Measurements from ENCODE around the gene EEF2KMT. TPM values are rescaled to one million over a fixed set of nuclear protein-coding genes. Genes with fewer than 3 reads are reported as not detected.

Gene EEF2KMT
- total and polyA plus RNA-seq, 2 of the 13 experiments (the other 11 are each of a cell fraction or from before 2014, with no cell fraction given): 10.7 to 26.9 TPM

- no peak for TF ChIP-seq BRCA1 (CRISPR knock-in tag; IDR thresholded peaks at IDR 0.05)
These were observed 24.3 kb downstream of the EEF2KMT start (continued) for GRCh38 chr16:5073279-5073629.

DNA sequence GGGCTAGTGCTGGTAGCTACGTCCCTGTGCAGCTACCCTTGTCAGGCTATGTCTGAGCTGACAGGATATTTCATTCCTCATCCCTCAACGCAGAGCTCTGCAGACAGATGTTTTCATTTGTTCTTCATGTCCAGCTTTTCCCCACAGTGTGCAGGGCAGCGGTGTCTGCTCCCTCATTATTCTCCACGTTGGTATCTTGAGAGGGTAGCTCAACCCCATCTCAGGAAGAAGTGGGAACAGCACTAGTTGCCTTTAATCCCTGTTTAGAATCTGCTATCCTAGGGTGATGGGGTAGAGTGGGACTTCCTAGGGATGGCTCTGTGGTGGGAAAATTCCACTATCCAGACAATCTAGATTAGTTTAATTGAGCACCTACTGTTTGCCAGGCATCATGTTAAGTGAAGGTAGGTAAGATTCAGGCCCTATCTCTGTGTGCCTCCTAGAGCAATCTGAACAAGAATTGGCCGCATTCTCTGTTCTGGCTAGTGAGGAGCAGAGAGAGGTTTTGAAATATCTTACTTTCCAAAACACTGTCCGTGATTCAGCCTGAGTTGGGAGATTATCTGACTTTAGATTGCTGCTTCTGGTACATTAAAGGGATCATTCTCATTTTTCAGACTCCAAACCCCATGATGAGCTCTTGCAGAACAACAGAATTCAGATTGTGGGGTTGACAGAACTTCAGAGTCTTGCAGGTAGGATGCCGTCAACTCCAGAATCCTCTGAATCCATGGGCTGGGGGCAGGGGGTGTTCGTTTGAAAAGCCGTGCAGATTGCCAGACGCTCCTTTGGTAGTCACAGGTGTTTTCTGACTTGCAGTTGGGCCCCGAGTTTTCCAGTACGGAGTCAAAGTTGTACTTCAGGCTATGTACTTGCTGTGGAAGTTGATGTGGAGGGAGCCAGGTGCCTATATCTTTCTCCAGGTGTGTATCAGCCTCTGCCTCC, 25.0 kb downstream of the EEF2KMT start:
- H3K79me2 ChIP-seq (ENCODE audit: insufficient read depth, low read length): peaks cover 26% of the 10 kb centered on the region
- peaks cover 22 to 37% of the 10 kb centered on the region in 2 experiments for H3K36me3 ChIP-seq (replicated peaks in 1 of 2; ENCODE audit: control insufficient read depth in 1 of 2, insufficient read depth in 2 of 2, low read length in 2 of 2)
- peak overlapping the region; percentile 70 for H3K27ac ChIP-seq (ENCODE audit: extremely low read length, insufficient read depth, low read length)
- H4K20me1 ChIP-seq (ENCODE audit: insufficient read depth, low read length): no peaks in the 10 kb centered on the region
- ATAC-seq (peak; percentile 21), FAIRE-seq (no peak), DNase-seq (ENCODE audit: low spot score) (no peak)
- in situ Hi-C loops (cut with HindIII; ENCODE audit: extremely low pct_ligation_motif_present, low pct_unique_long_range_greater_than_20kb) (no loop called here), intact Hi-C loops (cut with micrococcal nuclease; ENCODE audit: unreplicated experiment) (loop anchor here (5.0 kb wide), 2 partner anchors 35 to 115 kb away; partner anchors contain the start of gene SEC14L5)
- POLR2A ChIA-PET: interaction anchor here (0.7 to 2.2 kb wide), 14 partner anchors 9 to 166 kb away, joined by 3 to 15 read pairs (median 4); partner anchors contain the start of genes NAGPA and SEC14L5
- CTCF ChIA-PET (ENCODE audit: low intra/inter-chr PET ratio, low total read pairs): no interaction called here
- H3K9me3 ChIP-seq (ENCODE audit: low read length): no peaks in the 10 kb centered on the region
- H2AFZ ChIP-seq (ENCODE audit: low read length): peak overlapping the region; percentile 4
- peak overlapping the region; percentile 85 for H3K9ac ChIP-seq (ENCODE audit: insufficient read depth, low read depth, low read length)
- H3K27me3 ChIP-seq (ENCODE audit: control insufficient read depth in 1 of 2, insufficient read depth in 2 of 2, low read length in 2 of 2): no peaks in the 10 kb centered on the region; a peak in 1 of 5 replicates
- BruUV-seq (replicated peaks): no TSS peak
- peak overlapping the region; percentile 95 for H3K4me2 ChIP-seq (ENCODE audit: low read depth, low read length)
- H3K4me3 ChIP-seq (replicated peaks in 1 of 3; ENCODE audit: insufficient read depth in 1 of 3, low read depth in 2 of 3, low read length in 3 of 3): peak overlapping the region; percentile 79 to 89 (median 82)
- 59% methylated on average over 12 of the region's 12 CpGs for WGBS (ENCODE audit: low lambda C conversion rate)
- peaks cover 23% of the 10 kb centered on the region for H3K4me1 ChIP-seq (ENCODE audit: insufficient read depth, low read length)
- TF ChIP-seq, protein P1, sequence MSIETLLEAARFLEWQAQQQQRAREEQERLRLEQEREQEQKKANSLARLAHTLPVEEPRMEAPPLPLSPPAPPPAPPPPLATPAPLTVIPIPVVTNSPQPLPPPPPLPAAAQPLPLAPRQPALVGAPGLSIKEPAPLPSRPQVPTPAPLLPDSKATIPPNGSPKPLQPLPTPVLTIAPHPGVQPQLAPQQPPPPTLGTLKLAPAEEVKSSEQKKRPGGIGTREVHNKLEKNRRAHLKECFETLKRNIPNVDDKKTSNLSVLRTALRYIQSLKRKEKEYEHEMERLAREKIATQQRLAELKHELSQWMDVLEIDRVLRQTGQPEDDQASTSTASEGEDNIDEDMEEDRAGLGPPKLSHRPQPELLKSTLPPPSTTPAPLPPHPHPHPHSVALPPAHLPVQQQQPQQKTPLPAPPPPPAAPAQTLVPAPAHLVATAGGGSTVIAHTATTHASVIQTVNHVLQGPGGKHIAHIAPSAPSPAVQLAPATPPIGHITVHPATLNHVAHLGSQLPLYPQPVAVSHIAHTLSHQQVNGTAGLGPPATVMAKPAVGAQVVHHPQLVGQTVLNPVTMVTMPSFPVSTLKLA (IDR thresholded peaks at IDR 0.05): no peak
- TF ChIP-seq ZNF18 (CRISPR knock-in tag; IDR thresholded peaks at IDR 0.05; ENCODE audit: insufficient replicate concordance) (no peak), ZC3H13 (CRISPR knock-in tag; IDR thresholded peaks at IDR 0.05) (0 out of 2 replicates have a peak, but pooled peaks have one; percentile 46), HOXD1 (CRISPR knock-in tag; IDR thresholded peaks at IDR 0.05) (no peak), FOXO1 (CRISPR knock-in tag; IDR thresholded peaks at IDR 0.05) (no peak), LCORL (IDR thresholded peaks at IDR 0.05) (no peak), LCORL (CRISPR knock-in tag; IDR thresholded peaks at IDR 0.05) (no peak), ZBTB1 (CRISPR knock-in tag; IDR thresholded peaks at IDR 0.05; ENCODE audit: borderline replicate concordance) (no peak), ZSCAN30 (CRISPR knock-in tag; IDR thresholded peaks at IDR 0.05) (no peak)
- TF ChIP-seq, protein P2, sequence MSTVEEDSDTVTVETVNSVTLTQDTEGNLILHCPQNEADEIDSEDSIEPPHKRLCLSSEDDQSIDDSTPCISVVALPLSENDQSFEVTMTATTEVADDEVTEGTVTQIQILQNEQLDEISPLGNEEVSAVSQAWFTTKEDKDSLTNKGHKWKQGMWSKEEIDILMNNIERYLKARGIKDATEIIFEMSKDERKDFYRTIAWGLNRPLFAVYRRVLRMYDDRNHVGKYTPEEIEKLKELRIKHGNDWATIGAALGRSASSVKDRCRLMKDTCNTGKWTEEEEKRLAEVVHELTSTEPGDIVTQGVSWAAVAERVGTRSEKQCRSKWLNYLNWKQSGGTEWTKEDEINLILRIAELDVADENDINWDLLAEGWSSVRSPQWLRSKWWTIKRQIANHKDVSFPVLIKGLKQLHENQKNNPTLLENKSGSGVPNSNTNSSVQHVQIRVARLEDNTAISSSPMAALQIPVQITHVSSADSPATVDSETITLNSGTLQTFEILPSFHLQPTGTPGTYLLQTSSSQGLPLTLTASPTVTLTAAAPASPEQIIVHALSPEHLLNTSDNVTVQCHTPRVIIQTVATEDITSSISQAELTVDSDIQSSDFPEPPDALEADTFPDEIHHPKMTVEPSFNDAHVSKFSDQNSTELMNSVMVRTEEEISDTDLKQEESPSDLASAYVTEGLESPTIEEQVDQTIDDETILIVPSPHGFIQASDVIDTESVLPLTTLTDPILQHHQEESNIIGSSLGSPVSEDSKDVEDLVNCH (CRISPR knock-in tag; IDR thresholded peaks at IDR 0.05): 0 out of 2 replicates have a peak, but pooled peaks have one; percentile 72
